ENCODE measurements around the gene DCUN1D1. TPM values are rescaled to one million over a fixed set of nuclear protein-coding genes. Genes with fewer than 3 reads are reported as not detected.

Gene DCUN1D1
- total and polyA plus RNA-seq, 12 donors = 5.5 to 51.9 (median 33.6) TPM

DNA sequence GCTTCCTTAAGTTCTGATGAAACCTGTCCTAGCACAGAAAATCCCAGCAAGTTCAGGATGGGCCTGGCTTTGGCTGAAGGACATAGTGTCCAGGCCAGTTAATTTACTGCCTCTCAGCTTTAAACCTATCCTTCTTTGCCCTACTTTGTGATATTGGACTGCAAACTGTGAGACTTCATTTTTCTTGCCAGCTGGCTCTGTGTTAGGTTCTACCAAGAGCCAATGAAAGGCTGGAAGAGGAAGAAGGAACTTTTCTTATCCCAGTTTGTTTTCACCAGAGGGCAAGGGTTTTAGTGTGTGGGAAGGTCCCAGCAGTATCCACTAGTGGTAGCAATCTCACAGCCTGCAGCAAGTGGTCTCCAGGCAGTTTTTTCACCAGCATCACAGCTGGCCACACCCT is 18.2 kb downstream of the DCUN1D1 start:
- peaks cover 3 to 20% of the 10 kb centered on the region in 2 donors for H3K4me1 ChIP-seq (replicated peaks in 1 of 2)
- no peaks in the 10 kb centered on the region for H3K9me3 ChIP-seq (replicated peaks in 1 of 3)
- TF ChIP-seq, protein P1, sequence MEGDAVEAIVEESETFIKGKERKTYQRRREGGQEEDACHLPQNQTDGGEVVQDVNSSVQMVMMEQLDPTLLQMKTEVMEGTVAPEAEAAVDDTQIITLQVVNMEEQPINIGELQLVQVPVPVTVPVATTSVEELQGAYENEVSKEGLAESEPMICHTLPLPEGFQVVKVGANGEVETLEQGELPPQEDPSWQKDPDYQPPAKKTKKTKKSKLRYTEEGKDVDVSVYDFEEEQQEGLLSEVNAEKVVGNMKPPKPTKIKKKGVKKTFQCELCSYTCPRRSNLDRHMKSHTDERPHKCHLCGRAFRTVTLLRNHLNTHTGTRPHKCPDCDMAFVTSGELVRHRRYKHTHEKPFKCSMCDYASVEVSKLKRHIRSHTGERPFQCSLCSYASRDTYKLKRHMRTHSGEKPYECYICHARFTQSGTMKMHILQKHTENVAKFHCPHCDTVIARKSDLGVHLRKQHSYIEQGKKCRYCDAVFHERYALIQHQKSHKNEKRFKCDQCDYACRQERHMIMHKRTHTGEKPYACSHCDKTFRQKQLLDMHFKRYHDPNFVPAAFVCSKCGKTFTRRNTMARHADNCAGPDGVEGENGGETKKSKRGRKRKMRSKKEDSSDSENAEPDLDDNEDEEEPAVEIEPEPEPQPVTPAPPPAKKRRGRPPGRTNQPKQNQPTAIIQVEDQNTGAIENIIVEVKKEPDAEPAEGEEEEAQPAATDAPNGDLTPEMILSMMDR (IDR thresholded peaks at IDR 0.05) = peak in 1 of 6 experiments; percentile 6
- TF ChIP-seq POLR2A (IDR thresholded peaks at IDR 0.05) = no peak
- H3K36me3 ChIP-seq (replicated peaks in 1 of 2) = peaks cover 4% of the 10 kb centered on the region in 2 donors
- peak; percentile 38 to 78 (median 55) for DNase-seq
- peak overlapping the region in 2 of 5 donors; percentile 25 to 38 for H3K27ac ChIP-seq
- intact Hi-C loops (cut with DNase I) = no loop called here
- no peaks in the 10 kb centered on the region for H3K27me3 ChIP-seq
- H3K4me3 ChIP-seq = no peak overlapping the region

DNA sequence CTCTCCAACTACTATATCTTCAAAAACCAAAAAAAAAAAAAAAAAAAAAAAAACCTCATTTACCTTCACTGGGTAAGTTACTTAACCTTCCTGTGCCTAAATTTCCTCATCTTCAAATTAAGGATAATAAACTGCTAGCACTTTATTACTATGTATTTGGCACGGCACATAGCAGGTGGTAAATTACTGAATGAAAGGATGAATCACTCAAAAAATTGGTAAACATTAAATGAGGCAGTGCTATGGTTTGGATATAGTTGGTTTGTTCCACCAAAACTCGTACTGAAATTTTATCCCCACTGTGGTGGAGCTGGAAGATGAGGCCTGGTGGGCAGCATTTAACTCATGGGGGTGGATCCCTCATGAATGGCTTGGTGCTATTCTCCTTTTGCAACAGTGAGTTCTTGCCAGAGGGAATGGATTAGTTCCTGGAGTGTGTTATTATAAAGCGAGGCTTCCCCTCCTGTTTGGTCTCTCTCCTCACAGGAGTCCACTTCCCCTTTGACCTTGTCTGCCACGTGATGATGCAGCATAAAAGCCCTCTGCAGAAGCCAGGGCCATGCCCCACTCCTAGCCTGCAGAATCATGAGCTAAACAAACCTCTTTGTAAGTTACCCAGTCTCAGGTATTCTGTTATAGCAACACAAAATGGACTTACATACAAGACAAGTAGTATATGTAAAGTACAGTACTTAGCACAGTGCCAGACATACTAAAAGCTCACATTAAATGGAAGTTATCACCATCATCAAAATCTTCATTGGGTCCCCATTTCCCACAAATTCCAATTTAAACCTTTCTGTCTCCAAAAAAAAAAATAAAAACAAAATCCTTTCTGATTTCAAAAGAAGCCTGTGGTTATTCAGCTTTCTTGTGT is 20.6 kb downstream of the DCUN1D1 start:
- H3K36me3 ChIP-seq (replicated peaks in 1 of 2) = peaks cover 4 to 9% of the 10 kb centered on the region in 2 donors
- H3K9me3 ChIP-seq (replicated peaks in 1 of 3) = no peaks in the 10 kb centered on the region
- no peak overlapping the region for H3K27ac ChIP-seq
- peak in 1 of 7 donors; percentile 9 for DNase-seq
- intact Hi-C loops (cut with DNase I) = no loop called here
- H3K27me3 ChIP-seq = no peaks in the 10 kb centered on the region
- TF ChIP-seq POLR2A (IDR thresholded peaks at IDR 0.05) = no peak
- TF ChIP-seq, protein P1 (IDR thresholded peaks at IDR 0.05) = no peak
- 49 to 61% (median 56%) methylated on average over 4 of the region's 4 CpGs for WGBS, 4 donors
- peaks cover 3 to 18% of the 10 kb centered on the region in 2 donors for H3K4me1 ChIP-seq (replicated peaks in 1 of 2)
- no peak overlapping the region for H3K4me3 ChIP-seq

DNA sequence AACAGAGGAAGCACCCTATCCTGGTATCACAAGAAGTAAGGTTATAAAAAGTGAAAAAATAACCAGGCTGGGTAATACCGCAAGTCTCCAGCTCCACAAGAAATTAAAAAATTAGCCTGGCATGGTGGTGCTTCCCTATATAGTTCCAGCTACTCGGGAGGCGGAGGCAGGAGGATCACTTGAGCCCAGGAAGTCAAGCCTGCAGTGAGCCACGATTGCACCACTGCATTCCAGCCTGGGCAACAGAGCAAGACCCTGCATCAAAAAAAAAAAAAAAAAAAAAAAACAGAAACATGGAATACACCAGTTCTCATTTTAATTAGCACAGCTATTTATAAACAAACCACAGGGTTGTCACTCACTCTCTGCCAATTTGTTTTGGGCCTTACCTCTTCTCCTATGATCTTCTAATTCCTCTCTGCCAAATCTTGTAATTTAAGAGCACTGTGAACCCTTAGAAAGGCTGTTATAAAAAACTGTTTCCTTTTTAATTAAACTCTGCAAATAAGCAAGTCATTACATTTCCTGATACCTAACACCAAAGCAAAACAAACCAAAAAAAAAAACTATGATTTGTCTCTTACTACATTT is 22.6 kb downstream of the DCUN1D1 start:
- DNase-seq = no peak
- Histone ChIP-seq H3K27ac (no peak overlapping the region), H3K9me3 (replicated peaks in 1 of 3) (no peaks in the 10 kb centered on the region), H3K27me3 (no peaks in the 10 kb centered on the region), H3K4me1 (replicated peaks in 1 of 2) (peaks cover 3 to 18% of the 10 kb centered on the region in 2 donors), H3K36me3 (replicated peaks in 1 of 2) (peaks cover 0 to 9% of the 10 kb centered on the region in 2 donors), H3K4me3 (no peak overlapping the region)
- 90 to 98% (median 95%) methylated on average over 4 of the region's 4 CpGs for WGBS, 4 donors
- TF ChIP-seq POLR2A (IDR thresholded peaks at IDR 0.05) = no peak
- TF ChIP-seq, protein P1 (IDR thresholded peaks at IDR 0.05) = no peak
- intact Hi-C loops (cut with DNase I) = no loop called here

DNA sequence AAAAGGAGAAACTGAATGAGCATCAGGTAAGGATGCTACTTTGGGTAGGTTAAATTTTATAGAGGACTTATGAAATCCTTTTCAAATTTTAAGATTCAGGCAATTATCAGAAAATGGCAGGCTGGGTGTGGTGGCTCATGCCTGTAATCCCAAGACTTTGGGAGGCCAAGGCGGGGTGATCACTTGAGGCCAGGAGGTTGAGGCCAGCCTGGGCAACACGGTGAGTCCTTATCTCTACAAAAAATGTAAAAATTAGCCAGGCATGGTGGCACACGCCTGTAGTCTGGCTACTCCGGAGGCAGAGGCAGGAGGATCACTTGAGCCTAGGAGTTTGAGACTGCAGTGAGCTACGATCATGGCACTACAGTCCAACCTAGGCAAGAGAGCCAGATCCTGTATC is 23.1 kb downstream of the DCUN1D1 start:
- no peak overlapping the region for H3K27ac ChIP-seq
- H3K4me3 ChIP-seq = no peak overlapping the region
- 92 to 98% (median 96%) methylated on average over 4 to 5 of the region's 5 CpGs for WGBS, 4 donors
- intact Hi-C loops (cut with DNase I) = no loop called here
- peaks cover 3 to 14% of the 10 kb centered on the region in 2 donors for H3K4me1 ChIP-seq (replicated peaks in 1 of 2)
- TF ChIP-seq, protein P1 (IDR thresholded peaks at IDR 0.05) = no peak
- TF ChIP-seq POLR2A (IDR thresholded peaks at IDR 0.05) = no peak
- H3K36me3 ChIP-seq (replicated peaks in 1 of 2) = peaks cover 0 to 9% of the 10 kb centered on the region in 2 donors
- DNase-seq = no peak
- H3K27me3 ChIP-seq = no peaks in the 10 kb centered on the region
- H3K9me3 ChIP-seq (replicated peaks in 1 of 3) = no peaks in the 10 kb centered on the region
